GM12878 (cell line): ENCODE data around the gene RPRD1B. TPM values are rescaled to one million over a fixed set of nuclear protein-coding genes. Genes with fewer than 3 reads are reported as not detected.

ENCODE experiments used
- ATAC-seq: fragments of 200-7000 bp; cut with Tn5 transposase; 3 replicates; pipeline ENCODE4 v1.9.1; 2020; ENCODE audit warnings: mild to moderate bottlenecking, moderate library complexity
- BruUV-seq: library from RNA; stranded (reverse); fragments of 400-500 nt; replicated peaks from 2 replicates; lab custom pipeline; 2021; lab: Mats Ljungman, UMichigan
- CTCF ChIA-PET: fragments of 300-600 bp; sonication (Branson Sonifier 250); formaldehyde crosslinking; extraction: SDS; loops from one replicate; lab custom pipeline; 2021; ENCODE audit warnings: inconsistent platforms; lab: Yijun Ruan, JAX
- POLR2A ChIA-PET: fragments of 350-600 bp; formaldehyde crosslinking; extraction: SDS; loops from one replicate; lab custom pipeline; 2021; ENCODE audit warnings: inconsistent platforms; lab: Charles Lee
- RAD21 ChIA-PET: fragments of 300-600 bp; sonication (Branson Sonifier 250); formaldehyde crosslinking; loops from one replicate; lab custom pipeline; 2023; ENCODE audit warnings: antibody characterized with exemption; ENCODE audit not compliant: unreplicated experiment; lab: Charles Lee
- SMC1A ChIA-PET: fragments of 300-600 bp; sonication (Branson Sonifier 250); formaldehyde crosslinking; loops from one replicate; lab custom pipeline; 2023; ENCODE audit not compliant: unreplicated experiment, uncharacterized antibody; lab: Charles Lee
- DNase-seq: peaks from one replicate; pipeline ENCODE4 v3.0.0-alpha.2; 2011; ENCODE audit warnings: low read depth, low spot score
- FAIRE-seq: peaks from 3 replicates; lab custom pipeline; 2011; peaks lifted over from hg19 to GRCh38; lab: Jason Lieb, UNC
- H2AFZ ChIP-seq: 2 replicates; pipeline ENCODE4 v1.6.0; 2011; ENCODE audit warnings: low read depth, low read length, control low read depth; ENCODE audit not compliant: control insufficient read depth
- H3K27ac ChIP-seq: 2 replicates; pipeline ENCODE4 v1.5.1; 2011; ENCODE audit warnings: control low read depth; ENCODE audit not compliant: control insufficient read depth, insufficient read depth
- H3K27me3 ChIP-seq, 2 experiments: replicated peaks in 1 of 2; 2 replicates each; pipeline versions ENCODE4 v1.6.0 to v1.6.1; 2011; ENCODE audit warnings: low read length in 1 of 2; ENCODE audit not compliant: control insufficient read depth in 2 of 2, insufficient read depth in 2 of 2
- H3K36me3 ChIP-seq, 2 experiments: 2 replicates each; pipeline ENCODE4 v1.5.1; 2011; ENCODE audit warnings: low read length in 1 of 2; ENCODE audit not compliant: control insufficient read depth in 2 of 2, insufficient read depth in 2 of 2
- H3K4me1 ChIP-seq: 2 replicates; pipeline ENCODE4 v1.6.1; 2011; ENCODE audit warnings: mild to moderate bottlenecking, low read length, moderate library complexity, mixed read lengths; ENCODE audit not compliant: control insufficient read depth, insufficient read depth
- H3K4me2 ChIP-seq: 2 replicates; pipeline ENCODE4 v1.6.0; 2011; ENCODE audit warnings: control low read depth; ENCODE audit not compliant: control insufficient read depth, insufficient read depth
- H3K4me3 ChIP-seq: fragments of 200-600 bp; sonication (generic); 2 replicates; pipeline ENCODE4 v1.5.1; 2016
- H3K79me2 ChIP-seq: 2 replicates; pipeline ENCODE4 v1.6.0; 2011; ENCODE audit warnings: low read length; ENCODE audit not compliant: control insufficient read depth, insufficient read depth
- H3K9ac ChIP-seq: 2 replicates; pipeline ENCODE4 v1.8.0; 2011; ENCODE audit warnings: low read length, control low read depth, mixed read lengths; ENCODE audit not compliant: control insufficient read depth, insufficient read depth
- H3K9me3 ChIP-seq: replicated peaks from 3 replicates; pipeline ENCODE4 v1.5.1; 2011; ENCODE audit warnings: mild to moderate bottlenecking, low read length; ENCODE audit not compliant: control insufficient read depth, insufficient read depth
- H4K20me1 ChIP-seq: 2 replicates; pipeline ENCODE4 v1.6.0; 2011; ENCODE audit not compliant: control insufficient read depth, insufficient read depth
- CUX1 ChIP-seq: IDR thresholded peaks from 2 replicates; pipeline ENCODE4 v1.6.1; 2012; ENCODE audit warnings: improper control_type of control experiment, low read depth, low read length; ENCODE audit not compliant: insufficient replicate concordance
- MEF2B ChIP-seq: fragments of 450-650 bp; IDR thresholded peaks from 2 replicates; pipeline ENCODE4 v1.6.1; 2018; ENCODE audit warnings: mild to moderate bottlenecking, moderate library complexity; ENCODE audit not compliant: partially characterized antibody, poor library complexity, severe bottlenecking
- NKRF ChIP-seq: fragments of 450-650 bp; conservative IDR thresholded peaks from 2 replicates; pipeline ENCODE4 v1.6.1; 2017; ENCODE audit warnings: mild to moderate bottlenecking, moderate library complexity
- NR2F1 ChIP-seq: fragments of 450-650 bp; conservative IDR thresholded peaks from 2 replicates; pipeline ENCODE4 v1.6.1; 2017; ENCODE audit warnings: mild to moderate bottlenecking
- SIN3A ChIP-seq: IDR thresholded peaks from 2 replicates; pipeline ENCODE4 v1.6.1; 2012; ENCODE audit warnings: low read depth, low read length, improper control_type of control experiment
- STAT3 ChIP-seq: IDR thresholded peaks from 2 replicates; pipeline ENCODE4 v1.6.1; 2011; ENCODE audit warnings: low read depth, low read length, improper control_type of control experiment
- WGBS: methylation state at CpG from one replicate; pipeline ENCODE4 v1.1.6; 2016; ENCODE audit warnings: low lambda C conversion rate; ENCODE audit not compliant: insufficient replicate concordance, insufficient coverage; ENCODE audit errors: missing lambda C conversion rate; 5-methylcytosine and 5-hydroxymethylcytosine counted together
- in situ Hi-C: fragments of 300-500 bp; cut with MboI; formaldehyde crosslinking; loops from 9 replicates; pipeline ENCODE4 v1.14.3; 2018; ENCODE audit warnings: mixed read lengths
- intact Hi-C: fragments of 100-400 bp; cut with micrococcal nuclease; formaldehyde crosslinking; loops from one replicate; pipeline ENCODE4 v1.14.2; 2022; ENCODE audit not compliant: unreplicated experiment
- polyA plus RNA-seq, 11 experiments: library from polyadenylated mRNA; depleted of rRNA in 4 of 11; unstranded in 6 of 11; stranded (reverse) in 5 of 11; fragments of >200 nt; fragmentation: Nextera tagmentation in 4 of 11; fragmentation: Illumina TruSeq in 1 of 11; extraction: Ambion mirVana in 4 of 11; extraction: Trizol in 1 of 11; gene quantifications; 1 replicate in 1 of 11; 2 replicates in 10 of 11; pipeline versions ENCODE4 v1.2.1 to v1.2.3, GENCODE V29; 2011 to 2016; ENCODE audit warnings: inconsistent platforms in 2 of 11, missing spikeins in 2 of 11, low read depth in 1 of 11
- total RNA-seq, 4 experiments: library from RNA; depleted of rRNA in 3 of 4; stranded (reverse); fragments of >200 nt in 3 of 4; fragmentation: Illumina TruSeq in 1 of 4; extraction: Trizol in 1 of 4; gene quantifications; 2 replicates each; pipeline versions ENCODE4 v1.2.1 to v1.2.3, GENCODE V29; 2013 to 2021

The RPRD1B gene
- total and polyA plus RNA-seq, 10 of the 15 experiments (the other 5 are each of a cell fraction or from before 2014, with no cell fraction given), result 5.2 to 40.2 (median 30.0) TPM

GRCh38 chr20:38110525-38111178 lies 77.1 kb downstream of the RPRD1B start:
- in situ Hi-C loops (no loop called here), intact Hi-C loops (no loop called here)
- no peak for ATAC-seq
- CTCF ChIA-PET, result interaction anchor here (0.6 to 8.4 kb wide), 10 partner anchors 12 to 111 kb away, joined by 3 to 131 read pairs (median 38); no protein-coding TSS in a partner anchor
- Histone ChIP-seq H3K9me3 (no peaks in the 10 kb centered on the region; the same call in 2 of the 3 replicates), H3K4me2 (no peak overlapping the region), H2AFZ (no peak overlapping the region), H3K27me3 (no peaks in the 10 kb centered on the region), H3K4me1 (0 out of 2 replicates have a peak, but pooled peaks cover 3% of the 10 kb centered on the region), H3K9ac (no peak overlapping the region), H3K27ac (no peak overlapping the region), H3K79me2 (no peaks in the 10 kb centered on the region), H3K4me3 (no peak overlapping the region), H3K36me3 (no peaks in the 10 kb centered on the region), H4K20me1 (no peaks in the 10 kb centered on the region)
- POLR2A ChIA-PET, result interaction anchor here (0.6 to 1.6 kb wide), 2 partner anchors 45 to 57 kb away, joined by 3 to 4 read pairs; no protein-coding TSS in a partner anchor
- RAD21 ChIA-PET, result interaction anchor here (1.4 to 6.9 kb wide), 3 partner anchors 27 to 111 kb away, joined by 5 to 88 read pairs (median 27); no protein-coding TSS in a partner anchor
- no peak for DNase-seq
- FAIRE-seq, result no peak
- 89% methylated on average over 8 of the region's 8 CpGs for WGBS
- BruUV-seq, result no TSS peak
- TF ChIP-seq CUX1 (no peak), STAT3 (no peak), SIN3A (no peak), MEF2B (no peak), NR2F1 (no peak), NKRF (no peak)
- SMC1A ChIA-PET, result interaction anchor here (1.0 to 7.0 kb wide), 4 partner anchors 12 to 53 kb away, joined by 3 to 105 read pairs (median 26); no protein-coding TSS in a partner anchor
